Measurements from ENCODE around the gene UCHL3. TPM values are rescaled to one million over a fixed set of nuclear protein-coding genes. Genes with fewer than 3 reads are reported as not detected.

The UCHL3 gene
- total RNA-seq, 1 donor from 2014 or later = 44.6 TPM

DNA sequence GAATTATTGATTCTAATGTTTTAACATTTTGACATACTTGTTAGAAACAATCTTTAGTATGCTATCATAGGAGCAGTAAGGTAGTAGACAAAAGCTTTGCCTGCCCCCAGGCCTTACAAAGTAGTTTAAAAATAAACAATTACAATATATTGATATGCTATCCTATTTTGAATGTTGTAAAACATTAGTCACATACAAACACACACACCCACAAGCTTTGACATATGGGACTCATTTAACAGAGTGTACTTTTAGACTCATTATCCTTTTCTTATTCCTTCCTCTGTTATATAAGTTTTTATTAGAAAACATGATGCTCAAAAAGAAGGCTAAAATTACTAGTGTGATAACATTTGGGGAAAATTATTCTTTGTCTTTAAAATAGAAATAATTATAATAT is 33.5 kb downstream of the UCHL3 start:
- Mint-ChIP-seq H3K27ac (no peak overlapping the region), H3K4me3 (no peak overlapping the region), H3K27me3 (ENCODE audit: insufficient read depth, low read depth) (no peaks in the 10 kb centered on the region), H3K4me1 (no peaks in the 10 kb centered on the region), H3K9me3 (peaks cover 14% of the 10 kb centered on the region), H3K36me3 (peaks cover 14% of the 10 kb centered on the region)
- Histone ChIP-seq H3K9ac (no peak overlapping the region), H3K79me2 (ENCODE audit: low read depth) (no peaks in the 10 kb centered on the region), H3K36me3 (no peaks in the 10 kb centered on the region), H3K4me2 (no peak overlapping the region), H4K20me1 (ENCODE audit: low read depth) (no peaks in the 10 kb centered on the region), H3F3A (ENCODE audit: low read depth) (no peaks in the 10 kb centered on the region), H3K27me3 (no peaks in the 10 kb centered on the region), H3K27ac (no peak overlapping the region), H2AFZ (replicated peaks) (no peak overlapping the region), H3K4me1 (no peaks in the 10 kb centered on the region), H3K4me3 (no peak overlapping the region), H3K9me3 (ENCODE audit: low read depth) (no peaks in the 10 kb centered on the region)
- no peak for DNase-seq (ENCODE audit: low spot score)
- no peak for TF ChIP-seq EZH2 (IDR thresholded peaks at IDR 0.05)
- TF ChIP-seq EZH2phosphoT487 (IDR thresholded peaks at IDR 0.05) = no peak
- TF ChIP-seq, protein P1, sequence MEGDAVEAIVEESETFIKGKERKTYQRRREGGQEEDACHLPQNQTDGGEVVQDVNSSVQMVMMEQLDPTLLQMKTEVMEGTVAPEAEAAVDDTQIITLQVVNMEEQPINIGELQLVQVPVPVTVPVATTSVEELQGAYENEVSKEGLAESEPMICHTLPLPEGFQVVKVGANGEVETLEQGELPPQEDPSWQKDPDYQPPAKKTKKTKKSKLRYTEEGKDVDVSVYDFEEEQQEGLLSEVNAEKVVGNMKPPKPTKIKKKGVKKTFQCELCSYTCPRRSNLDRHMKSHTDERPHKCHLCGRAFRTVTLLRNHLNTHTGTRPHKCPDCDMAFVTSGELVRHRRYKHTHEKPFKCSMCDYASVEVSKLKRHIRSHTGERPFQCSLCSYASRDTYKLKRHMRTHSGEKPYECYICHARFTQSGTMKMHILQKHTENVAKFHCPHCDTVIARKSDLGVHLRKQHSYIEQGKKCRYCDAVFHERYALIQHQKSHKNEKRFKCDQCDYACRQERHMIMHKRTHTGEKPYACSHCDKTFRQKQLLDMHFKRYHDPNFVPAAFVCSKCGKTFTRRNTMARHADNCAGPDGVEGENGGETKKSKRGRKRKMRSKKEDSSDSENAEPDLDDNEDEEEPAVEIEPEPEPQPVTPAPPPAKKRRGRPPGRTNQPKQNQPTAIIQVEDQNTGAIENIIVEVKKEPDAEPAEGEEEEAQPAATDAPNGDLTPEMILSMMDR (IDR thresholded peaks at IDR 0.05) = no peak

DNA sequence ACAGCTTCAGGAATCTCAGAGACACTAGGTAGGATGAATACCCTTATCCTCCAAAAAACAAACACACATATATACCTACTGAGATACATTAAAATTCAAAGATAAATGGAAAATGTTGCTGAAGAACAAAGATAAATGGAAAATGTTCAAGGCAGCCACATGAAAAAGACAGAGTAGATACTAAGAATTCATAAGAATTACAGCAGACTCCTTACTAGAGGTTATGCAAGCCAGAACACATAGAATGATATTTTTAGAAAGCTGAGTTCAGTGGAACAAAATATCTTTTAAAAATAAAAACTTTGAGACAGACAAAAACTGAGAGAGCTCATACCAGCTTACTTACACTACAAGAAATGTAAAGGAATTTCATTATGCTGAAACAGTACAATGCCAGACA is 35.6 kb downstream of the UCHL3 start:
- H3K9me3 ChIP-seq (ENCODE audit: low read depth) = no peaks in the 10 kb centered on the region
- H3K36me3 Mint-ChIP-seq = peaks cover 16% of the 10 kb centered on the region
- no peaks in the 10 kb centered on the region for H3K4me1 Mint-ChIP-seq
- H3F3A ChIP-seq (ENCODE audit: low read depth) = no peaks in the 10 kb centered on the region
- H3K27me3 ChIP-seq = no peaks in the 10 kb centered on the region
- no peak overlapping the region for H3K9ac ChIP-seq
- no peak overlapping the region for H3K27ac ChIP-seq
- no peaks in the 10 kb centered on the region for H4K20me1 ChIP-seq (ENCODE audit: low read depth)
- no peak overlapping the region for H3K4me2 ChIP-seq
- no peak for DNase-seq (ENCODE audit: low spot score)
- no peaks in the 10 kb centered on the region for H3K79me2 ChIP-seq (ENCODE audit: low read depth)
- TF ChIP-seq, protein P1 (IDR thresholded peaks at IDR 0.05) = no peak
- TF ChIP-seq EZH2 (IDR thresholded peaks at IDR 0.05) (no peak), EZH2phosphoT487 (IDR thresholded peaks at IDR 0.05) (no peak)
- H2AFZ ChIP-seq (replicated peaks) = no peak overlapping the region
- H3K4me3 Mint-ChIP-seq = no peak overlapping the region
- H3K36me3 ChIP-seq = no peaks in the 10 kb centered on the region
- peaks cover 14% of the 10 kb centered on the region for H3K9me3 Mint-ChIP-seq
- H3K27ac Mint-ChIP-seq = no peak overlapping the region
- no peak overlapping the region for H3K4me3 ChIP-seq
- no peaks in the 10 kb centered on the region for H3K4me1 ChIP-seq
- no peaks in the 10 kb centered on the region for H3K27me3 Mint-ChIP-seq (ENCODE audit: insufficient read depth, low read depth)

DNA sequence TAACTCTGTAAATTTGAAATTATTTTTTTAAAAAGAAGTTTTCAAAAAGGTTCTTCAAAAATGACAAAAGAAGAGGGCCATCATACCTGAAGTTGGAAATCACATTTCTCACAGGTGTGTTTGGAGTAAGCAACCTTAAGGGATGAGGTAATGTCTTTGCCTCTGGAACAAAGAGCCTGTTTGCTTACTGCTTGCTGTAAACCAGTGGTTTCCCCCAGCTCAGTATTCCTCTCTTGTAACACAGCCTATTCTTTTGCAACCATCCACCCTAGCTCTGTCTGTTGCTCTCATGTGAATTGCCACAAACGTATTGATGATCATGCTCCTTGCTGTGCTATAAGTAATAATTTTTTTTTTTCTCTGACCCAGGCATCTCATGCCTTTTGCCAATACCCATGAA is 38.1 kb downstream of the UCHL3 start:
- Histone ChIP-seq H3K4me1 (no peaks in the 10 kb centered on the region), H3K4me2 (no peak overlapping the region), H3K4me3 (no peak overlapping the region), H3K27ac (no peak overlapping the region), H4K20me1 (ENCODE audit: low read depth) (no peaks in the 10 kb centered on the region), H2AFZ (replicated peaks) (no peak overlapping the region), H3K9me3 (ENCODE audit: low read depth) (no peaks in the 10 kb centered on the region), H3K9ac (no peak overlapping the region), H3F3A (ENCODE audit: low read depth) (no peaks in the 10 kb centered on the region), H3K36me3 (no peaks in the 10 kb centered on the region), H3K27me3 (no peaks in the 10 kb centered on the region), H3K79me2 (ENCODE audit: low read depth) (no peaks in the 10 kb centered on the region)
- DNase-seq (ENCODE audit: low spot score) = peak; percentile 15
- H3K4me1 Mint-ChIP-seq = no peaks in the 10 kb centered on the region
- no peaks in the 10 kb centered on the region for H3K27me3 Mint-ChIP-seq (ENCODE audit: insufficient read depth, low read depth)
- no peak overlapping the region for H3K27ac Mint-ChIP-seq
- H3K36me3 Mint-ChIP-seq = peaks cover 17% of the 10 kb centered on the region
- H3K4me3 Mint-ChIP-seq = no peak overlapping the region
- peaks cover 14% of the 10 kb centered on the region for H3K9me3 Mint-ChIP-seq
- no peak for TF ChIP-seq EZH2phosphoT487 (IDR thresholded peaks at IDR 0.05)

DNA sequence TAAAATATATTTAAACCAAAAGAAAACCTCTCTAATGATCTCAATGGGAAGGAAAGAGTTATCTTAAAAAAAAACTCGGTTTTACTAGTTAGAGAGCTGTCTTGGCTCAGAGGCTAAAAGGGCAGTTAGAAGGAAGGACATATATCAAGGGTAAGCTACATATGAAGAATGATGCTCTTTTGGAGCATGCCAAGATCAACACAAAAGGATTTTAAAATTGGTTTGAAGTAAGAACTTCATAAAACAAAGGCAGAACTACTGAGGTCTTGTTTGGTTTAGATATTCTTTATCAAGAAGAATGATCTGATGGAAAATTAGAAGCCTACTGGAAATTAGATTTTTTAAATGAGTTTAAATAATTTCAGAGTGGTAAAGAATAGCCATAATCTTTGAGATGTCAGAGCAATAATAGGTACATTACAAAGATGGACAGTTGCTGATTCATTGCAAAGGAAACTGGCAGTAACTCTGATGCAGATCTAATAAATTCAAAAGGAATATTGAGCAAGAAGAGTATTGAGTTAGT is 47.1 kb downstream of the UCHL3 start:
- no peak overlapping the region for H3K27ac ChIP-seq
- H3K9me3 ChIP-seq (ENCODE audit: low read depth) = no peaks in the 10 kb centered on the region
- no peaks in the 10 kb centered on the region for H3K4me1 Mint-ChIP-seq
- TF ChIP-seq, protein P1 (IDR thresholded peaks at IDR 0.05) = no peak
- TF ChIP-seq EZH2 (IDR thresholded peaks at IDR 0.05) (no peak), EZH2phosphoT487 (IDR thresholded peaks at IDR 0.05) (no peak)
- peaks cover 6% of the 10 kb centered on the region for H3K36me3 Mint-ChIP-seq
- H3K4me1 ChIP-seq = no peaks in the 10 kb centered on the region
- no peak overlapping the region for H3K4me2 ChIP-seq
- no peak overlapping the region for H3K4me3 ChIP-seq
- H3K4me3 Mint-ChIP-seq = no peak overlapping the region
- no peak overlapping the region for H3K27ac Mint-ChIP-seq
- no peaks in the 10 kb centered on the region for H3F3A ChIP-seq (ENCODE audit: low read depth)
- DNase-seq (ENCODE audit: low spot score) = no peak
- H3K79me2 ChIP-seq (ENCODE audit: low read depth) = no peaks in the 10 kb centered on the region
- no peaks in the 10 kb centered on the region for H3K27me3 Mint-ChIP-seq (ENCODE audit: insufficient read depth, low read depth)
- H2AFZ ChIP-seq (replicated peaks) = no peak overlapping the region
- H4K20me1 ChIP-seq (ENCODE audit: low read depth) = no peaks in the 10 kb centered on the region
- H3K36me3 ChIP-seq = peaks cover 7% of the 10 kb centered on the region
- H3K9me3 Mint-ChIP-seq = no peaks in the 10 kb centered on the region
- H3K27me3 ChIP-seq = no peaks in the 10 kb centered on the region
- H3K9ac ChIP-seq = no peak overlapping the region

Data from neural progenitor cell (in vitro differentiated cells).